ENCODE results near the gene CD79B.
A peak's percentile ranks its signal among the peaks of the same experiment; 100 is the strongest.
"Not testable (repeated sequence)": the region's sequence is repeated elsewhere in the genome, so short reads cannot be mapped to it uniquely, and the experiment has no call there.

Gene CD79B

GRCh38 chr17:63909586-63909985 lies 22.5 kb downstream of the CD79B start:
- DNase-seq, result not testable (repeated sequence)

GRCh38 chr17:63907161-63907778 lies 24.9 kb downstream of the CD79B start:
- not testable (repeated sequence) for DNase-seq

- DNase-seq, result not testable (repeated sequence)
These were observed 27.3 kb downstream of the CD79B start for GRCh38 chr17:63904796-63905195.

- not testable (repeated sequence) for DNase-seq
These were observed 28.3 kb downstream of the CD79B start for GRCh38 chr17:63903787-63904201.

GRCh38 chr17:63901971-63902370 lies 30.2 kb downstream of the CD79B start:
- DNase-seq, result not testable (repeated sequence)

- not testable (repeated sequence) for DNase-seq
These were observed 33.0 kb downstream of the CD79B start for GRCh38 chr17:63898899-63899798.

- DNase-seq, result not testable (repeated sequence)
These were observed 35.4 kb downstream of the CD79B start, which contains the start of gene CSH1 for GRCh38 chr17:63896524-63897354. Gene CSH1 (minus strand): TSS chr17:63896574. CDS start chr17:63896511, 63 bp downstream.

GRCh38 chr17:63894821-63895220 lies 37.3 kb downstream of the CD79B start:
- not testable (repeated sequence) for DNase-seq

GRCh38 chr17:63894021-63894420 lies 38.1 kb downstream of the CD79B start:
- not testable (repeated sequence) for DNase-seq

- DNase-seq, result not testable (repeated sequence)
These were observed 39.7 kb downstream of the CD79B start for GRCh38 chr17:63892316-63893037.

- not testable (repeated sequence) for DNase-seq
These were observed 42.9 kb downstream of the CD79B start for GRCh38 chr17:63889026-63889848.

GRCh38 chr17:63885119-63885518 lies 47.0 kb downstream of the CD79B start:
- DNase-seq, result not testable (repeated sequence)

- DNase-seq, result not testable (repeated sequence)
These were observed 49.5 kb downstream of the CD79B start for GRCh38 chr17:63882626-63883126.

GRCh38 chr17:63881935-63882601 lies 50.1 kb downstream of the CD79B start, which contains the start of gene GH2:
Gene GH2 (minus strand): TSS chr17:63881944. CDS start chr17:63881801, 143 bp downstream.
- peak; percentile 58 for DNase-seq

- DNase-seq, result not testable (repeated sequence)
These were observed 50.8 kb downstream of the CD79B start for GRCh38 chr17:63881337-63881736.

- no peak for DNase-seq
These were observed 51.4 kb downstream of the CD79B start for GRCh38 chr17:63880706-63881105.

All from stimulated activated CD4-positive, alpha-beta T cell treated with anti-CD3 and anti-CD28 coated beads, Interleukin-4, amount 100 ng/mL, for 1 hour (primary cell).